CD4-positive, alpha-beta T cell (primary cell): Measurements from ENCODE around the gene TPSG1. TPM values are rescaled to one million over a fixed set of nuclear protein-coding genes. Genes with fewer than 3 reads are reported as not detected.
"Not testable (repeated sequence)": the region's sequence is repeated elsewhere in the genome, so short reads cannot be mapped to it uniquely, and the experiment has no call there.

Experiments used
- ATAC-seq: fragments of 200-7000 bp; cut with Tn5 transposase; one replicate; pipeline ENCODE4 v1.10.0; 2022; ENCODE audit warnings: mild to moderate bottlenecking; ENCODE audit not compliant: poor library complexity
- CTCF ChIA-PET: fragments of 350-600 bp; sonication (Branson Sonifier 250); formaldehyde crosslinking; loops from one replicate; lab custom pipeline; 2021; ENCODE audit warnings: antibody characterized with exemption, inconsistent platforms; lab: Charles Lee
- POLR2A ChIA-PET: fragments of 350-600 bp; sonication (Branson Sonifier 250); formaldehyde crosslinking; loops from one replicate; lab custom pipeline; 2021; ENCODE audit warnings: antibody characterized with exemption, inconsistent platforms; lab: Charles Lee
- DNase-seq, 14 experiments: peaks; one replicate each; pipeline ENCODE4 v3.0.0-alpha.2; 2013 to 2020; ENCODE audit warnings: mixed read lengths in 2 of 14
- H3K27ac ChIP-seq, 2 donors: one replicate each; pipeline versions ENCODE4 v1.5.1 to v1.7.0; 2013; ENCODE audit warnings: low read length in 2 of 2, low read depth in 1 of 2, mild to moderate bottlenecking in 1 of 2
- H3K27me3 ChIP-seq, 2 experiments: 1 replicate in 1 of 2; 2 replicates in 1 of 2; pipeline versions ENCODE4 v1.6.1 to v1.7.0; 2013; ENCODE audit warnings: low read length in 2 of 2, control low read depth in 1 of 2, mild to moderate bottlenecking in 1 of 2, moderate library complexity in 1 of 2; ENCODE audit not compliant: insufficient read depth in 2 of 2, control insufficient read depth in 1 of 2
- H3K36me3 ChIP-seq: one replicate; pipeline ENCODE4 v1.6.1; 2013; ENCODE audit warnings: low read length, control low read depth; ENCODE audit not compliant: insufficient read depth
- H3K4me1 ChIP-seq: one replicate; pipeline ENCODE4 v1.6.1; 2013; ENCODE audit warnings: low read length, control low read depth; ENCODE audit not compliant: insufficient read depth
- H3K4me3 ChIP-seq: one replicate; pipeline ENCODE4 v1.5.1; 2013; ENCODE audit warnings: mild to moderate bottlenecking, low read length, moderate library complexity
- H3K9me3 ChIP-seq, 2 experiments: 1 replicate in 1 of 2; 2 replicates in 1 of 2; pipeline versions ENCODE4 v1.6.1 to v1.7.0; 2013; ENCODE audit warnings: low read length in 2 of 2, mild to moderate bottlenecking in 2 of 2, control low read depth in 1 of 2, moderate library complexity in 1 of 2; ENCODE audit not compliant: control insufficient read depth in 1 of 2, insufficient read depth in 1 of 2
- H3K27ac Mint-ChIP-seq: one replicate; pipeline ENCODE4 v1.8.0; 2020; ENCODE audit warnings: mixed read lengths
- H3K27me3 Mint-ChIP-seq: one replicate; pipeline ENCODE4 v1.8.0; 2021; ENCODE audit warnings: mixed read lengths
- H3K36me3 Mint-ChIP-seq: one replicate; pipeline ENCODE4 v1.8.0; 2021; ENCODE audit warnings: low read depth, mixed read lengths
- H3K4me1 Mint-ChIP-seq: one replicate; pipeline ENCODE4 v1.8.0; 2021; ENCODE audit warnings: low read depth, mixed read lengths
- H3K4me3 Mint-ChIP-seq: one replicate; pipeline ENCODE4 v1.8.0; 2020; ENCODE audit warnings: mild to moderate bottlenecking, mixed read lengths
- H3K9me3 Mint-ChIP-seq: one replicate; pipeline ENCODE4 v1.8.0; 2020; ENCODE audit warnings: mixed read lengths
- intact Hi-C, 2 experiments: fragments of 100-400 bp; cut with DNase I in 1 of 2; cut with micrococcal nuclease in 1 of 2; formaldehyde crosslinking; loops; one replicate each; pipeline versions ENCODE4 v1.15.1 to v1.9.0; 2023 to 2025; cut with DNase I, micrococcal nuclease
- total RNA-seq, 174 experiments: library from RNA in 2 of 174; stranded (reverse) in 2 of 174; gene quantifications; one replicate each; pipeline ENCODE4 v1.2.3 and lab custom pipeline; 2021 to 2026
- TF ChIP-seq, protein P1 (sequence below): fragments of 200-600 bp; IDR thresholded peaks from one replicate; pipeline ENCODE4 v1.8.0; 2022; ENCODE audit warnings: antibody characterized with exemption, mild to moderate bottlenecking

TPSG1 gene
- total RNA-seq, 2 experiments from 2014 or later: not detected

DNA sequence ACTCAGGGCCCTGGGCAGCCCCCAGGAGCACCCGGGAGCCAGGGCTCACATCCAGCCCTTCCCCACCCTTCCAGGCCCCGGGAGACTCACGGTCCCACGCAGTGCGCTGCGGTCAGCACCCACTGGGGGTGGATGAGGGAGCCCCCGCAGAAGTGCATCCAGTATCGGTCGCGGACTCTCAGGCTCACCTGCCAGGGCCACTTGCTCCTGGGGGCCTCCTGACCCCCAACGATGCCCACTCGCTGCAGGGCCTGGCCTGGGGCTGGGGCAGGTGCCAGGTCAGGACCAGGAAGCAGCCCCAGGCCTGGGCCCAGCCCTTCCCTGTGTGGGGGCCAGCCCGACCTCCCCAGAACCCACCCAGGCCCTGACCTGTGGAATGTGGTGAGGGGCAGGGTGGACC is 4.4 kb upstream of the TPSG1 start:
- H3K4me3 ChIP-seq, H3K27ac Mint-ChIP-seq, H3K4me3 Mint-ChIP-seq, ATAC-seq, CTCF ChIA-PET, H3K27ac ChIP-seq, H3K4me1 ChIP-seq, H3K27me3 ChIP-seq, DNase-seq, H3K36me3 ChIP-seq, POLR2A ChIA-PET, intact Hi-C loops, H3K9me3 ChIP-seq, H3K27me3 Mint-ChIP-seq, H3K36me3 Mint-ChIP-seq, H3K9me3 Mint-ChIP-seq, H3K4me1 Mint-ChIP-seq: not testable (repeated sequence)

DNA sequence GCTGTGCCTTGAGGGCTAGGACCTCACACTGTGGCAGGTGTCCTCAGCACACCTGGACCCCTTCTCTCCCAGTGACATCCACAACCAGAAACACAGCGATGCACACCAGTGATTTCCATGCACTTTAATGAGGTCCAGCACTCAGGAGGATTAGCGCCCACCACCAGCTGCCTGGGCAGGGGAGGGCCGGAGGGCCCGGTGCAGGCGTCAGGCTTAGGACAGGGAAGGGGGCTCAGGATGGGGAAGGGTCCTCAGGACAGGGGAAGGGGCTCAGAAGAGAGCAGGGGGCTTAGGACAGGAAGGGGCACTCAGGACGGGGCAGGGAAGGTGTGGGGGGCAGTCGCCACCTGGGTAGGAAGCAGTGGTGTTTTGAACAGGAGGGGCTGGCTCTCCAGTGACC is 3.2 kb upstream of the TPSG1 start:
- H3K36me3 Mint-ChIP-seq, POLR2A ChIA-PET, H3K27ac ChIP-seq, DNase-seq, intact Hi-C loops, H3K4me3 Mint-ChIP-seq, H3K9me3 Mint-ChIP-seq, H3K4me1 ChIP-seq, H3K27me3 ChIP-seq, H3K4me1 Mint-ChIP-seq, H3K36me3 ChIP-seq, H3K4me3 ChIP-seq, H3K9me3 ChIP-seq, ATAC-seq, H3K27ac Mint-ChIP-seq, CTCF ChIA-PET, H3K27me3 Mint-ChIP-seq: not testable (repeated sequence)

DNA sequence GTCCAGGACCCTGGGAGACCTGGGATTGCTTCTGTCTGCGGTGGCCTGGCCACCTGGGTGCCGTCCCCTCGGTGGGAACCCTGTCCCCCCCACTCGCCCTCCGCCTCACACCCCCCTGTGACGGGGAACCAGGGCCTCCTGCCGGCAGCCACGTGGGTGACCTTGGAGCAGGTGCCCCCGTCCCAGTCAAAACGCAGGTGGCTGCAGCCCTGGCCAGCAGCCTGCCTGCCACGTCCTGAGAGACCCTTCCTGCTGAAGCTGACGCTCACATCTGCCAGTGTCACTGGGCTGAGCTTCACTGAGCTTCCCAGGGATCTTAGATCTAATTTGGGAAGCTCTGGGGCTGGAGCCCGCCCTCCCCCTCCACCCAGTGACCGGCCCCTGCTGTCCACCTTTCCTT is 1.6 kb upstream of the TPSG1 start:
- H3K27me3 ChIP-seq, H3K9me3 Mint-ChIP-seq, H3K27me3 Mint-ChIP-seq, H3K4me1 Mint-ChIP-seq, H3K9me3 ChIP-seq, H3K4me1 ChIP-seq, POLR2A ChIA-PET, CTCF ChIA-PET, H3K4me3 ChIP-seq, H3K4me3 Mint-ChIP-seq, ATAC-seq, H3K27ac ChIP-seq, H3K27ac Mint-ChIP-seq, DNase-seq, H3K36me3 Mint-ChIP-seq, H3K36me3 ChIP-seq: not testable (repeated sequence)
- intact Hi-C loops: loop anchor here in 1 of 2 experiments (2.0 kb wide), 1 partner anchor 20 kb away; no protein-coding TSS in a partner anchor

DNA sequence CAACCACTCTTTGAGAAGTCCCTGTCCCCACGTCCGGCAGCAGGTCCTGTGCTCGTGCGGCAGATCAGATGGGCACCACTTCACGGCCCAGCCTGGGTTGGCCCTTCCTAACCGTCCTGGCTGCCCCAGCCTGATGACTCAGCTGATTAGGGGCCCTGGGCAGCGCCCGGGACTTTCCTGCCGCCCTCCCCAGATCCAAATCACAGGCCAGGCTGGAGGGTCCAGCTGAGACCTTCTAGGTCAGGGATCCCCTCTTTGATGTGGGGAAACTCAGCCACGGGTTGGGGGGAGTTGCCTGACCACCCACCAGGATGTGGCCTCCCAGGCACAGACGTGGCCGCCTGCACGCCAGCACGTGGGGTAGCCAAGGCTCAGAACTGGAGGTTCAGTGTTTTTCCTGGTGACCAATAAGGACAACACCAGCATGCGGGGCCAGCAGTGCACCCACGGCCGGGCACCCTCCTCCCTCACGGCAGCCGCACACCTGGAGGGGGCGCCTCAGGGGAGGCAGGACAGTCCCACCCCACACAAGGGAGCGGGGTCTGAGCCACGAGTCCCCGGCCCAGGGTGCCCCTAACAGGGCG is 752 bp upstream of the TPSG1 start:
- H3K27me3 Mint-ChIP-seq, POLR2A ChIA-PET, DNase-seq, H3K4me1 Mint-ChIP-seq, H3K36me3 ChIP-seq, H3K27ac Mint-ChIP-seq, H3K36me3 Mint-ChIP-seq, CTCF ChIA-PET, H3K4me3 ChIP-seq, H3K27ac ChIP-seq, H3K4me1 ChIP-seq, H3K4me3 Mint-ChIP-seq, H3K9me3 ChIP-seq, ATAC-seq, H3K27me3 ChIP-seq, H3K9me3 Mint-ChIP-seq: not testable (repeated sequence)
- intact Hi-C loops: loop anchor here in 1 of 2 experiments (2.0 kb wide), 1 partner anchor 21 kb away; no protein-coding TSS in a partner anchor

DNA sequence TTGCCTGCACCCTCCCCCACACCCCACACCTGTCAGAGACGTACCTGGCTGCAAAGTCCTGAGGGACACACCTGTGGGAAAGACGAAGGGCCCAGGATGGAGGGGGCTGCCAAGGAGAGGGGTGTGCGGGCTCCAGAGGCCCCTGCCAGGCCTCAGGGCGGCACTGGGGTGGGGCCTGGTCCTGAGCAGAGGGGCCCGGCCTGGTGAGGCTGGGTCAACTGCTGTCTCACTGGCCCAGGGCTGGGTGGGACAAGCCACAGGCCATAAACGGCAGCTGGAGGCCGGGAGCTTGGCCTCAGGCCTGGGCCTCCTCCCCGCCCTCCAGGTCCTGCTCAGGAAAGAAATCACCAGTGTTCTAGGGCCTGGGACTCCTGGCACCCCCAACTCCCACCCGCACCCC is 510 bp downstream of the TPSG1 start:
- intact Hi-C loops: no loop called here
- Histone ChIP-seq H3K9me3 (no peaks in the 10 kb centered on the region), H3K36me3 (no peaks in the 10 kb centered on the region), H3K4me1 (no peaks in the 10 kb centered on the region), H3K27ac (no peak overlapping the region), H3K27me3 (peaks cover 0 to 2% of the 10 kb centered on the region in 2 experiments), H3K4me3 (no peak overlapping the region)
- Mint-ChIP-seq H3K4me3 (no peak overlapping the region), H3K9me3 (no peaks in the 10 kb centered on the region), H3K4me1 (no peaks in the 10 kb centered on the region), H3K27ac (no peak overlapping the region), H3K36me3 (no peaks in the 10 kb centered on the region), H3K27me3 (peaks cover 4% of the 10 kb centered on the region)
- TF ChIP-seq, protein P1, sequence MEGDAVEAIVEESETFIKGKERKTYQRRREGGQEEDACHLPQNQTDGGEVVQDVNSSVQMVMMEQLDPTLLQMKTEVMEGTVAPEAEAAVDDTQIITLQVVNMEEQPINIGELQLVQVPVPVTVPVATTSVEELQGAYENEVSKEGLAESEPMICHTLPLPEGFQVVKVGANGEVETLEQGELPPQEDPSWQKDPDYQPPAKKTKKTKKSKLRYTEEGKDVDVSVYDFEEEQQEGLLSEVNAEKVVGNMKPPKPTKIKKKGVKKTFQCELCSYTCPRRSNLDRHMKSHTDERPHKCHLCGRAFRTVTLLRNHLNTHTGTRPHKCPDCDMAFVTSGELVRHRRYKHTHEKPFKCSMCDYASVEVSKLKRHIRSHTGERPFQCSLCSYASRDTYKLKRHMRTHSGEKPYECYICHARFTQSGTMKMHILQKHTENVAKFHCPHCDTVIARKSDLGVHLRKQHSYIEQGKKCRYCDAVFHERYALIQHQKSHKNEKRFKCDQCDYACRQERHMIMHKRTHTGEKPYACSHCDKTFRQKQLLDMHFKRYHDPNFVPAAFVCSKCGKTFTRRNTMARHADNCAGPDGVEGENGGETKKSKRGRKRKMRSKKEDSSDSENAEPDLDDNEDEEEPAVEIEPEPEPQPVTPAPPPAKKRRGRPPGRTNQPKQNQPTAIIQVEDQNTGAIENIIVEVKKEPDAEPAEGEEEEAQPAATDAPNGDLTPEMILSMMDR: no peak
- ChIA-PET POLR2A (no interaction called here), CTCF (no interaction called here)
- DNase-seq: no peak
- no peak for ATAC-seq
